ENCODE measurements around the gene SSR1.
"Not testable (repeated sequence)": the region's sequence is repeated elsewhere in the genome, so short reads cannot be mapped to it uniquely, and the experiment has no call there.

The SSR1 gene

GRCh38 chr6:7325750-7326149 is 12.8 kb upstream of the SSR1 start:
- DNase-seq (ENCODE audit: low read depth) = no peak
- H3K4me3 ChIP-seq (replicated peaks; ENCODE audit: low read depth, low read length) = no peak overlapping the region
- TF ChIP-seq, protein P1, sequence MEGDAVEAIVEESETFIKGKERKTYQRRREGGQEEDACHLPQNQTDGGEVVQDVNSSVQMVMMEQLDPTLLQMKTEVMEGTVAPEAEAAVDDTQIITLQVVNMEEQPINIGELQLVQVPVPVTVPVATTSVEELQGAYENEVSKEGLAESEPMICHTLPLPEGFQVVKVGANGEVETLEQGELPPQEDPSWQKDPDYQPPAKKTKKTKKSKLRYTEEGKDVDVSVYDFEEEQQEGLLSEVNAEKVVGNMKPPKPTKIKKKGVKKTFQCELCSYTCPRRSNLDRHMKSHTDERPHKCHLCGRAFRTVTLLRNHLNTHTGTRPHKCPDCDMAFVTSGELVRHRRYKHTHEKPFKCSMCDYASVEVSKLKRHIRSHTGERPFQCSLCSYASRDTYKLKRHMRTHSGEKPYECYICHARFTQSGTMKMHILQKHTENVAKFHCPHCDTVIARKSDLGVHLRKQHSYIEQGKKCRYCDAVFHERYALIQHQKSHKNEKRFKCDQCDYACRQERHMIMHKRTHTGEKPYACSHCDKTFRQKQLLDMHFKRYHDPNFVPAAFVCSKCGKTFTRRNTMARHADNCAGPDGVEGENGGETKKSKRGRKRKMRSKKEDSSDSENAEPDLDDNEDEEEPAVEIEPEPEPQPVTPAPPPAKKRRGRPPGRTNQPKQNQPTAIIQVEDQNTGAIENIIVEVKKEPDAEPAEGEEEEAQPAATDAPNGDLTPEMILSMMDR (IDR thresholded peaks at IDR 0.05; ENCODE audit: low read length, missing control alignments) = no peak

GRCh38 chr6:7324520-7324919 is 11.5 kb upstream of the SSR1 start:
- TF ChIP-seq, protein P1 (IDR thresholded peaks at IDR 0.05; ENCODE audit: low read length, missing control alignments) = no peak
- DNase-seq (ENCODE audit: low read depth) = no peak
- no peak overlapping the region for H3K4me3 ChIP-seq (replicated peaks; ENCODE audit: low read depth, low read length)

GRCh38 chr6:7323074-7323473 is 10.1 kb upstream of the SSR1 start:
- TF ChIP-seq, protein P1 (IDR thresholded peaks at IDR 0.05; ENCODE audit: low read length, missing control alignments) = no peak
- H3K4me3 ChIP-seq (replicated peaks; ENCODE audit: low read depth, low read length) = no peak overlapping the region
- DNase-seq (ENCODE audit: low read depth) = no peak

DNA sequence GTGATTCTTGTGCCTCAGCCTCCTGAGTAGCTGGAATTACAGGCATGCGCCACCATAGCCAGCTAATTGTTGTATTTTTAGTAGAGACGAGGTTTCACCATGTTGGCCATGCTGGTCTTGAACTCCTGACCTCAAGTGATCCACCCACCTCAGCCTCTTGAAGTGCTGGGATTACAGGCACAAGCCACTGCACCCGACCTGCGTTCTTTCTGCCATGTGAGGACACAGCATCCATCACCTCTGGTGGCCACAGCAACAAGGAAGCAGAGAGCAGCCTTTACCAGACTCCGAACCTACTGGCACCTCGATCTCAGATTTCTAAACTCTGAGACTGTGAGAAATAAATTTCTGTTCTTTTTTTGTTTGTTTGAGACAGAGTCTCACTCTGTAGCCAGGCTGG is 8.9 kb upstream of the SSR1 start:
- not testable (repeated sequence) for H3K4me3 ChIP-seq (replicated peaks; ENCODE audit: low read depth, low read length); DNase-seq (ENCODE audit: low read depth)

DNA sequence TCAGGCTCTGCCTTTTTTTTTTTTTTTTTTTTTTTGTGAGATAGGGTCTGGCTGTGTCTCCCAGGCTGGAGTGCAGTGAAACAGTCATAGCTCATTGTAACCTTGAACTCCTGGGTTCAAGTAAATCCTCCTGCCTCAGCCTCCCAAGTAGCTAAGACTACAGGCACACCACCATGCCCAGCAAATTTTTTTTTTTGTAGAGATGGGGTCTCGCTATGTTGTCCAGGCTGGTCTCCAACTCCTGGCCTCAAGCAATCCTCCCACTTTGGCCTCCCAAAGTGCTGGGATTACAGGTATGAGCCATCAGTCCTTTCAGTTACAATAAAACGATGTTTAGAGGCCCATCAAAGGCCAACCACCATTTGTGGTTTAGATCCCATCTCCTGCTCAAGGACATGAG is 6.4 kb upstream of the SSR1 start:
- not testable (repeated sequence) for H3K4me3 ChIP-seq (replicated peaks; ENCODE audit: low read depth, low read length); DNase-seq (ENCODE audit: low read depth)

GRCh38 chr6:7317538-7317937 is 4.5 kb upstream of the SSR1 start:
- TF ChIP-seq, protein P1 (IDR thresholded peaks at IDR 0.05; ENCODE audit: low read length, missing control alignments) = no peak
- no peak for DNase-seq (ENCODE audit: low read depth)
- no peak overlapping the region for H3K4me3 ChIP-seq (replicated peaks; ENCODE audit: low read depth, low read length)

DNA sequence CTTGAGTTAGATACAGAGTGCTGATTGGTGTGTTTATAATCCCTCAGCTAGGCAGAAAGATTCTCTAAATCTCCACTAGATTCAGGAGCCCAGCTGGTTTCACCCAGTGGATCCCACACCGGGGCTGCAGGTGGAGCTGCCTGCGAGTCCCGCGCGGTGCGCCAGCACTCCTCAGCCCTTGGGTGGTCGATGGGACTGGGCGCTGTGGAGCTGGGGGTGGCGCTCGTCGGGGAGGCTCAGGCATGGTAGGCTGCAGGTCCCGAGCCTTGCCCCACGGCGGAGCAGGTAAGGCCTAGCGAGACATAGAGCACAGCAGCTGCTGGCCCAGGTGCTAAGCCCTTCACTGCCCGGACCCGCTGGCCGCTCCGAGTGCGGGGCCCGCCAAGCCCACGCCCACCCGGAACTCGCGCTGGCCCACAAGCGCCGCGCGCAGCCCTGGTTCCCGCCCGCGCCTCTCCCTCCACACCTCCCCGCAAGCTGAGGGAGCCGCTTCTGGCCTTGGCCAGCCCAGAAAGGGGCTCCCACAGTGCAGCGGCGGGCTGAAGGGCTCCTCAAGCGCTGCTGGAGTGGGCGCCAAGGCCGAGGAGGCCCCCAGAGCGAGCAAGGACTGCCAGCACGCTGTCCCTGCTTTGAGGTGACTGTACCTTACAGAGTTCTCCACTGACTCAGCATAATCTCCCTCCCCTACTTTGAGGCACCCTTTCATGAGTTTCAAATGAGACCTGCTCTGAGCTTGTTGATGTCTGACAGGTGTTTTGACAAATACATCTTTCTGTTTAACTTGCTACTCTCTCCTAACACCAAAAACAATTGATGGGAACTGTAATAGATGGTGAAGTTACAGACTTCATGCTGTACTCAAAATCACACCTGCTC is 3.9 kb upstream of the SSR1 start:
- TF ChIP-seq, protein P1 (IDR thresholded peaks at IDR 0.05; ENCODE audit: low read length, missing control alignments) = no peak

GRCh38 chr6:7315948-7316365 is 3.0 kb upstream of the SSR1 start:
- DNase-seq (ENCODE audit: low read depth) = no peak
- TF ChIP-seq, protein P1 (IDR thresholded peaks at IDR 0.05; ENCODE audit: low read length, missing control alignments) = no peak
- no peak overlapping the region for H3K4me3 ChIP-seq (replicated peaks; ENCODE audit: low read depth, low read length)

More for the DNA sequence above, 3.9 kb upstream of the SSR1 start:
- no peak for DNase-seq (ENCODE audit: low read depth)
- H3K4me3 ChIP-seq (replicated peaks; ENCODE audit: low read depth, low read length) = no peak overlapping the region

- DNase-seq (ENCODE audit: low read depth); H3K4me3 ChIP-seq (replicated peaks; ENCODE audit: low read depth, low read length): not testable (repeated sequence)
Observed at GRCh38 chr6:7315087-7315947, 2.3 kb upstream of the SSR1 start.

All from fibroblast of pulmonary artery (primary cell).